Measurements from ENCODE around the gene HNRNPA1.
A peak's percentile ranks its signal among the peaks of the same experiment; 100 is the strongest.

The HNRNPA1 gene

DNA sequence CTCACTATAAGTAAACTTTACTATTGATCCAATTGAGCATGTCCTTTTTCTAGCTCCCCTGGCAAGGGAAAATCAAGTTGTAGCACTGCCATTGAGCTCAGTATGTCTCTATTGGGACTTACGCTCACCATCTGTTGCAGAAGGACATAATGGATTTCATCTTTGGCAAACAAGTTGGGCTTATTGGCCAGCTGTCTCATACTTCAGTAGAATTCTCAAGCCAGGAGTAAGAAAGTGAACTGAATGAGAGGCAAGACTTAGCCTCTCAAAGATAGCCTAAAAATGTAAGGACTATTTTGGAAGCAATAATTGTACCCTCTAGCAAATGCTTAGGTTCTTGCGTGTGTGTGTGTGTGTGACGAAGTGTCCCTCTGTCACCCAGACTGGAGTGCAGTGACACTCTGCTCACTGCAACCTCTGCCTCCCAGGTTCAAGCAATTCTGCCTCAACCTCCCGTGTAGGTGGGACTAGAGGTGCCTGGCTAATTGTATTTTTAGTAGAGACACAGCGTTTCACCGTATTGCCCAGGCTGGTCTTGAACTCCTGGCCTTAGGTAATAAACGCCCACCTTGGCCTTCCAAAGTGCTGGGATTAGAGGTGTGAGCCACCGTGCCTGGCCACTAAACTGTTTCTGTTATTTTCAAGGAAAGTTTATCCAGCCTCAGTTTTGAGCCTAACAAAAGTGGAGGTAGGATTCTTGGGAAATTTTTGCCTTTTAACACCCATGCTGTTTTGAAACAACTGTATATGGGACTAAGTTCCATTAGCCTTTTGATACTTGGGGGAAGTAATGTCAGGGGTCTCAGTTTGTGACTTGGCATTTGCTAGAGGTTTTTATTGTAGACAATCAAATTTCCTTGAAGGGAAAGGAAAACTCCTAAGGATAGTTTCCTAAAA lies 7.0 kb downstream of the HNRNPA1 start:
- H3K36me3 ChIP-seq (ENCODE audit: insufficient read depth, low read length): peaks cover 54% of the 10 kb centered on the region
- no peaks in the 10 kb centered on the region for H3K9me3 ChIP-seq (replicated peaks; ENCODE audit: low read length)
- no peaks in the 10 kb centered on the region for H3K27me3 ChIP-seq (ENCODE audit: control insufficient read depth, insufficient read depth, low read length)
- H3K9ac ChIP-seq (ENCODE audit: low read depth, low read length): no peak overlapping the region
- H3K4me3 ChIP-seq (ENCODE audit: low read length): no peak overlapping the region
- H3K4me1 ChIP-seq (ENCODE audit: control insufficient read depth, insufficient read depth, low read length): peaks cover 23% of the 10 kb centered on the region
- no peak overlapping the region for H3K4me2 ChIP-seq (ENCODE audit: low read length)

- Histone ChIP-seq H3K9me3 (replicated peaks; ENCODE audit: low read length) (no peaks in the 10 kb centered on the region), H3K27me3 (ENCODE audit: control insufficient read depth, insufficient read depth, low read length) (no peaks in the 10 kb centered on the region), H3K4me1 (ENCODE audit: control insufficient read depth, insufficient read depth, low read length) (no peaks in the 10 kb centered on the region), H3K9ac (ENCODE audit: low read depth, low read length) (no peak overlapping the region), H3K4me2 (ENCODE audit: low read length) (no peak overlapping the region), H3K36me3 (ENCODE audit: insufficient read depth, low read length) (peaks cover 12% of the 10 kb centered on the region), H3K4me3 (ENCODE audit: low read length) (no peak overlapping the region)
These were observed 11.8 kb downstream of the HNRNPA1 start for GRCh38 chr12:54292083-54292930.

- Histone ChIP-seq H3K36me3 (ENCODE audit: insufficient read depth, low read length) (peaks cover 6% of the 10 kb centered on the region), H3K27me3 (ENCODE audit: control insufficient read depth, insufficient read depth, low read length) (no peaks in the 10 kb centered on the region), H3K4me3 (ENCODE audit: low read length) (no peak overlapping the region), H3K9ac (ENCODE audit: low read depth, low read length) (no peak overlapping the region), H3K4me2 (ENCODE audit: low read length) (no peak overlapping the region), H3K4me1 (ENCODE audit: control insufficient read depth, insufficient read depth, low read length) (no peaks in the 10 kb centered on the region), H3K9me3 (replicated peaks; ENCODE audit: low read length) (no peaks in the 10 kb centered on the region)
These were observed 12.4 kb downstream of the HNRNPA1 start for GRCh38 chr12:54292931-54293241.

- Histone ChIP-seq H3K9me3 (replicated peaks; ENCODE audit: low read length) (no peaks in the 10 kb centered on the region), H3K4me2 (ENCODE audit: low read length) (no peak overlapping the region), H3K27me3 (ENCODE audit: control insufficient read depth, insufficient read depth, low read length) (peaks cover 8% of the 10 kb centered on the region), H3K9ac (ENCODE audit: low read depth, low read length) (no peak overlapping the region), H3K4me3 (ENCODE audit: low read length) (no peak overlapping the region), H3K36me3 (ENCODE audit: insufficient read depth, low read length) (no peaks in the 10 kb centered on the region), H3K4me1 (ENCODE audit: control insufficient read depth, insufficient read depth, low read length) (no peaks in the 10 kb centered on the region)
These were observed 13.8 kb downstream of the HNRNPA1 start for GRCh38 chr12:54294152-54294952.

DNA sequence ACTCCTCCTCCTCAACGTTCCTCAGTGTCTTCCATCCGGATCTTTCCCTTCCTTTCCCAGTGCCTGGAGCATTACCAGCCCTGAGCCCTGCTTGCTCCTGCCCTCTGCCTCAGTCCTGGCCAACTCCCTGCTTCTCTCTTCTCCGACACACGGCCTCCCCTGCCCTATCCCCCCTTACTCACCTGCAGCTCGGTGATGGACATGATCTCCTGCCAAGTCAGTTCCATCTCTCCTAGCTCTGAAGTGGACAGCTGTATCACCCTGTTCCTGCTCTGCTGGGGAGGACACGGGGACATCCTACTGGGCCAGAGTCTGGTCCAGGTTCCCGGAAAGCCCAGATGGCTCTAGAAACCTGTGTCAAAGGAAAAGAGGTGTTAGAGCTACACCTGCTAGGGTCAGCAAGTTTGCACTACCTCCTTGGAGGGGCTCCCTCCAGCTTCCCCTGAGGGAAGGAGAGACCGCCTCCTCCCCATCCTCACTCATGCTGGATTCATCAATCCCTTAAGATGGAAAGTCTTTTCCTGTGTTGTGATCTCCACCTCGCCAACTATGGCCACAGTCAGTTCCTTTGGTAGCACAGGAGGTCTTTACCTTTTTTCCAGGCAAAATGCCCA lies 14.5 kb downstream of the HNRNPA1 start:
- H3K36me3 ChIP-seq (ENCODE audit: insufficient read depth, low read length): no peaks in the 10 kb centered on the region
- no peak overlapping the region for H3K4me2 ChIP-seq (ENCODE audit: low read length)
- H3K4me1 ChIP-seq (ENCODE audit: control insufficient read depth, insufficient read depth, low read length): peaks cover 2% of the 10 kb centered on the region
- H3K9ac ChIP-seq (ENCODE audit: low read depth, low read length): no peak overlapping the region
- no peaks in the 10 kb centered on the region for H3K9me3 ChIP-seq (replicated peaks; ENCODE audit: low read length)
- H3K4me3 ChIP-seq (ENCODE audit: low read length): no peak overlapping the region
- peaks cover 15% of the 10 kb centered on the region for H3K27me3 ChIP-seq (ENCODE audit: control insufficient read depth, insufficient read depth, low read length)

DNA sequence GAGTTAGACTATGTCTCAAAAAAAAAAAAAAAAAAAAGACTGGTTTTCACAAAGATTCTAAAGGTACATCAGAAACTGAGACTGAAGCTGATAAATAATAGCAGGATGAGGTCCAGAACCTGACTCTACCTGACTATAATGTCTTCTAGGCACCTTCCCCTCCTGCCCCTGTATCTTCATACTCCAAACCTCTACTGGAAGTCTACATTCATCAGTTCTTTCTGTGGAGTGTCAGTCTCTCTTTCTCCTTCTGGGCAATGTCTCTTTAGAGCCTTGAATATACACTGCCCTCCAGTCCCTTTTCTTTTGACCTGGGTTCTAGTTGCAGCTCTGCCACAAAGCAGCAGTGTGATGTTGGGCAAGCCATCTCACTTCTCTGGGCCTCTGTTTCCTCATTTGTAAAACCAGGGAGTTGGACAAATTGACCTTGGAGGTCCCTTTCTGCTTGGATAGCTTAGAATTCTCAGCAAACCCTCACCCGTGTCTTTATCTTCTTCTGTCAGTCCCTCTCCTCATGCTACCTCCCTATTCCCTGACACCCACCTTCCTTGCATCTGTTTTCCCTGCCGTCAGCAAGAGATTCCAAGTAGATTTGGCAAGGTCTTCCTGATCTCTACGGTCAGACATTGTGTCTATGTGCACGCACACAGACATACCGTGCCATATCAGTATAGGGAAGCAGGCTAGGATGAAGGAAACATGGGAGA lies 16.0 kb downstream of the HNRNPA1 start:
- Histone ChIP-seq H3K9me3 (replicated peaks; ENCODE audit: low read length) (no peaks in the 10 kb centered on the region), H3K9ac (ENCODE audit: low read depth, low read length) (no peak overlapping the region), H3K36me3 (ENCODE audit: insufficient read depth, low read length) (no peaks in the 10 kb centered on the region), H3K27me3 (ENCODE audit: control insufficient read depth, insufficient read depth, low read length) (peaks cover 29% of the 10 kb centered on the region), H3K4me3 (ENCODE audit: low read length) (no peak overlapping the region), H3K4me1 (ENCODE audit: control insufficient read depth, insufficient read depth, low read length) (peaks cover 14% of the 10 kb centered on the region), H3K4me2 (ENCODE audit: low read length) (no peak overlapping the region)

- Histone ChIP-seq H3K4me1 (ENCODE audit: control insufficient read depth, insufficient read depth, low read length) (peaks cover 14% of the 10 kb centered on the region), H3K9ac (ENCODE audit: low read depth, low read length) (no peak overlapping the region), H3K4me2 (ENCODE audit: low read length) (no peak overlapping the region), H3K27me3 (ENCODE audit: control insufficient read depth, insufficient read depth, low read length) (peaks cover 48% of the 10 kb centered on the region), H3K36me3 (ENCODE audit: insufficient read depth, low read length) (no peaks in the 10 kb centered on the region), H3K9me3 (replicated peaks; ENCODE audit: low read length) (no peaks in the 10 kb centered on the region), H3K4me3 (ENCODE audit: low read length) (no peak overlapping the region)
These were observed 18.4 kb downstream of the HNRNPA1 start for GRCh38 chr12:54298904-54299303.

GRCh38 chr12:54299515-54300224 lies 19.1 kb downstream of the HNRNPA1 start:
- Histone ChIP-seq H3K36me3 (ENCODE audit: insufficient read depth, low read length) (no peaks in the 10 kb centered on the region), H3K4me1 (ENCODE audit: control insufficient read depth, insufficient read depth, low read length) (peaks cover 17% of the 10 kb centered on the region), H3K4me2 (ENCODE audit: low read length) (no peak overlapping the region), H3K9me3 (replicated peaks; ENCODE audit: low read length) (no peaks in the 10 kb centered on the region), H3K27me3 (ENCODE audit: control insufficient read depth, insufficient read depth, low read length) (peaks cover 56% of the 10 kb centered on the region), H3K9ac (ENCODE audit: low read depth, low read length) (no peak overlapping the region), H3K4me3 (ENCODE audit: low read length) (no peak overlapping the region)

DNA sequence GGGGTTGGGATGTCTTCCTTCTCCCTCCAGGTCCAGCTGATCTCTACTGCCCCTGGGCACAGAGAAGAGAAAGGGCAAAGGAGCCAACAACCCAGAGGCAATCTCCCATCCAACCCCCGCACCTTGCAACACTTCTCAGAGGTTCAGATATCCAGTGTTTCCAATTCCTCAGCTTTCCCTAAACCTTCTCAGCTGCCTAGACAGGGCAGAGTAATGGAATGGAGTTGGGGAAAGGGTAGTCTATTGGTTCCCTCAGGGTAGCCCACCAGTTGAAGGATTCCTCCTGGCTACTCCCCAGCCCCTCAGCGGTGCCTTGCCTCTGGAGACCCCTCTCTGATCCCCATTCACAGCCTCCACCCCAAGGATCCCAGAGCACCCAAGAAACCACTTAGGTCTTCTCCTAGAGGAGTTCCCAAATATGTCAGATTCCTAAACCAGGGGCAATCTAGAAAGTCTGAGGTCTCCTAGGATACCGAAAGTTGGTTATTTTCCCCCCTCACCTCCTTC lies 19.8 kb downstream of the HNRNPA1 start:
- Histone ChIP-seq H3K4me2 (ENCODE audit: low read length) (peak overlapping the region; percentile 76), H3K27me3 (ENCODE audit: control insufficient read depth, insufficient read depth, low read length) (peaks cover 56% of the 10 kb centered on the region), H3K36me3 (ENCODE audit: insufficient read depth, low read length) (no peaks in the 10 kb centered on the region), H3K4me1 (ENCODE audit: control insufficient read depth, insufficient read depth, low read length) (peaks cover 17% of the 10 kb centered on the region), H3K9ac (ENCODE audit: low read depth, low read length) (no peak overlapping the region), H3K9me3 (replicated peaks; ENCODE audit: low read length) (no peaks in the 10 kb centered on the region), H3K4me3 (ENCODE audit: low read length) (no peak overlapping the region)

Data from skeletal muscle satellite cell (primary cell).